Endothelial cell (in vitro differentiated cells): Measurements from ENCODE around the gene REPS2. TPM values are rescaled to one million over a fixed set of nuclear protein-coding genes. Genes with fewer than 3 reads are reported as not detected.

Source experiments
- DNase-seq: peaks from one replicate; pipeline ENCODE4 v3.0.0; 2021; ENCODE audit warnings: low spot score
- H3K27ac Mint-ChIP-seq: one replicate; pipeline ENCODE4 v1.8.0; 2021; ENCODE audit warnings: mixed read lengths, inconsistent platforms; ENCODE audit not compliant: unreplicated experiment
- H3K27me3 Mint-ChIP-seq: one replicate; pipeline ENCODE4 v1.8.0; 2021; ENCODE audit warnings: mild to moderate bottlenecking, moderate library complexity, mixed read lengths, inconsistent platforms; ENCODE audit not compliant: unreplicated experiment
- H3K36me3 Mint-ChIP-seq: one replicate; pipeline ENCODE4 v1.8.0; 2021; ENCODE audit warnings: mild to moderate bottlenecking, low read depth, mixed read lengths, inconsistent platforms; ENCODE audit not compliant: unreplicated experiment
- H3K4me1 Mint-ChIP-seq: one replicate; pipeline ENCODE4 v1.8.0; 2021; ENCODE audit warnings: mild to moderate bottlenecking, mixed read lengths, inconsistent platforms; ENCODE audit not compliant: unreplicated experiment
- H3K4me3 Mint-ChIP-seq: one replicate; pipeline ENCODE4 v1.8.0; 2021; ENCODE audit warnings: mild to moderate bottlenecking, mixed read lengths, inconsistent platforms; ENCODE audit not compliant: unreplicated experiment
- H3K9me3 Mint-ChIP-seq: one replicate; pipeline ENCODE4 v1.8.0; 2021; ENCODE audit warnings: mixed read lengths, inconsistent platforms; ENCODE audit not compliant: unreplicated experiment
- CTCF ChIP-seq: fragments of 200-600 bp; sonication (generic); IDR thresholded peaks from one replicate; pipeline ENCODE4 v1.5.0; 2021; ENCODE audit warnings: antibody characterized with exemption; ENCODE audit not compliant: unreplicated experiment
- total RNA-seq: library from RNA; stranded (reverse); fragmentation: NEBNext Ultra II Directional; extraction: Animal tissue kit (Norgen Biotek cat#: 25700); gene quantifications from one replicate; pipeline ENCODE4 v1.2.1, GENCODE V29; 2021; ENCODE audit not compliant: unreplicated experiment

Gene REPS2
- total RNA-seq, 1 donor from 2014 or later = 10.6 TPM

- DNase-seq = no peak
- no peaks in the 10 kb centered on the region for H3K36me3 Mint-ChIP-seq
- no peaks in the 10 kb centered on the region for H3K9me3 Mint-ChIP-seq
- no peak overlapping the region for H3K27ac Mint-ChIP-seq
- TF ChIP-seq CTCF = no peak
- H3K27me3 Mint-ChIP-seq = no peaks in the 10 kb centered on the region
- no peaks in the 10 kb centered on the region for H3K4me1 Mint-ChIP-seq
- H3K4me3 Mint-ChIP-seq = no peak overlapping the region
Measured at GRCh38 chrX:17167915-17168314, 221.5 kb downstream of the REPS2 start.

GRCh38 chrX:17170973-17171372 lies 224.5 kb downstream of the REPS2 start:
- no peaks in the 10 kb centered on the region for H3K9me3 Mint-ChIP-seq
- H3K27ac Mint-ChIP-seq = no peak overlapping the region
- no peaks in the 10 kb centered on the region for H3K4me1 Mint-ChIP-seq
- H3K4me3 Mint-ChIP-seq = no peak overlapping the region
- H3K27me3 Mint-ChIP-seq = no peaks in the 10 kb centered on the region
- no peak for DNase-seq
- no peak for TF ChIP-seq CTCF
- no peaks in the 10 kb centered on the region for H3K36me3 Mint-ChIP-seq

- no peak for TF ChIP-seq CTCF
- no peak for DNase-seq
- Mint-ChIP-seq H3K4me1 (no peaks in the 10 kb centered on the region), H3K27me3 (no peaks in the 10 kb centered on the region), H3K4me3 (no peak overlapping the region), H3K36me3 (no peaks in the 10 kb centered on the region), H3K27ac (no peak overlapping the region), H3K9me3 (no peaks in the 10 kb centered on the region)
Measured at GRCh38 chrX:17174671-17175070, 228.2 kb downstream of the REPS2 start.

- H3K27me3 Mint-ChIP-seq = peaks cover 1% of the 10 kb centered on the region
- no peak overlapping the region for H3K4me3 Mint-ChIP-seq
- no peak overlapping the region for H3K27ac Mint-ChIP-seq
- H3K4me1 Mint-ChIP-seq = no peaks in the 10 kb centered on the region
- no peak for DNase-seq
- H3K36me3 Mint-ChIP-seq = no peaks in the 10 kb centered on the region
- no peaks in the 10 kb centered on the region for H3K9me3 Mint-ChIP-seq
- TF ChIP-seq CTCF = no peak
Measured at GRCh38 chrX:17182317-17182716, 235.9 kb downstream of the REPS2 start.

GRCh38 chrX:17183566-17183965 lies 237.1 kb downstream of the REPS2 start:
- H3K27me3 Mint-ChIP-seq = peaks cover 1% of the 10 kb centered on the region
- TF ChIP-seq CTCF = no peak
- no peak overlapping the region for H3K4me3 Mint-ChIP-seq
- no peak overlapping the region for H3K27ac Mint-ChIP-seq
- H3K9me3 Mint-ChIP-seq = no peaks in the 10 kb centered on the region
- H3K36me3 Mint-ChIP-seq = no peaks in the 10 kb centered on the region
- DNase-seq = no peak
- H3K4me1 Mint-ChIP-seq = no peaks in the 10 kb centered on the region
